Activated naive CD8-positive, alpha-beta T cell (primary cell): ENCODE data around the gene DAND5.

ENCODE experiments used
- H3K27ac Mint-ChIP-seq: one replicate; pipeline ENCODE4 v1.8.0; 2021; ENCODE audit warnings: mixed read lengths
- H3K27me3 Mint-ChIP-seq: one replicate; pipeline ENCODE4 v1.8.0; 2021; ENCODE audit warnings: mixed read lengths
- H3K36me3 Mint-ChIP-seq: one replicate; pipeline ENCODE4 v1.8.0; 2021; ENCODE audit warnings: mixed read lengths
- H3K4me1 Mint-ChIP-seq: one replicate; pipeline ENCODE4 v1.8.0; 2021; ENCODE audit warnings: low read depth, mixed read lengths
- H3K4me3 Mint-ChIP-seq: one replicate; pipeline ENCODE4 v1.8.0; 2021; ENCODE audit warnings: mild to moderate bottlenecking, mixed read lengths
- H3K9me3 Mint-ChIP-seq: one replicate; pipeline ENCODE4 v1.8.0; 2021; ENCODE audit warnings: low read depth, mixed read lengths

Gene DAND5

GRCh38 chr19:12990853-12991252 is 21.5 kb downstream of the DAND5 start:
- H3K4me1 Mint-ChIP-seq: peaks cover 8% of the 10 kb centered on the region

GRCh38 chr19:12991296-12991695 is 21.9 kb downstream of the DAND5 start:
- Mint-ChIP-seq H3K9me3 (no peaks in the 10 kb centered on the region), H3K27me3 (peaks cover 1% of the 10 kb centered on the region), H3K4me1 (peaks cover 8% of the 10 kb centered on the region), H3K4me3 (no peak overlapping the region), H3K36me3 (no peaks in the 10 kb centered on the region), H3K27ac (no peak overlapping the region)

More at GRCh38 chr19:12990853-12991252, 21.5 kb downstream of the DAND5 start:
- H3K27me3 Mint-ChIP-seq: peaks cover 1% of the 10 kb centered on the region
- H3K4me3 Mint-ChIP-seq: no peak overlapping the region
- H3K9me3 Mint-ChIP-seq: no peaks in the 10 kb centered on the region
- no peak overlapping the region for H3K27ac Mint-ChIP-seq
- H3K36me3 Mint-ChIP-seq: no peaks in the 10 kb centered on the region

- no peak overlapping the region for H3K27ac Mint-ChIP-seq
- H3K9me3 Mint-ChIP-seq: no peaks in the 10 kb centered on the region
- H3K27me3 Mint-ChIP-seq: no peaks in the 10 kb centered on the region
- H3K4me3 Mint-ChIP-seq: no peak overlapping the region
- H3K4me1 Mint-ChIP-seq: peaks cover 10% of the 10 kb centered on the region
- no peaks in the 10 kb centered on the region for H3K36me3 Mint-ChIP-seq
These were observed 23.4 kb downstream of the DAND5 start for GRCh38 chr19:12992729-12993128.

GRCh38 chr19:12993562-12993961 is 24.2 kb downstream of the DAND5 start:
- H3K27me3 Mint-ChIP-seq: no peaks in the 10 kb centered on the region
- H3K4me1 Mint-ChIP-seq: peaks cover 10% of the 10 kb centered on the region
- peak overlapping the region; percentile 42 for H3K4me3 Mint-ChIP-seq
- H3K9me3 Mint-ChIP-seq: no peaks in the 10 kb centered on the region
- no peak overlapping the region for H3K27ac Mint-ChIP-seq
- no peaks in the 10 kb centered on the region for H3K36me3 Mint-ChIP-seq

- H3K4me1 Mint-ChIP-seq: peaks cover 10% of the 10 kb centered on the region
- H3K36me3 Mint-ChIP-seq: peaks cover 3% of the 10 kb centered on the region
- H3K27ac Mint-ChIP-seq: peak within 1 kb of the TSS; percentile 93
- peak within 1 kb of the TSS; percentile 93 for H3K4me3 Mint-ChIP-seq
- H3K27me3 Mint-ChIP-seq: no peaks in the 10 kb centered on the region
- H3K9me3 Mint-ChIP-seq: no peaks in the 10 kb centered on the region
These were observed 25.6 kb downstream of the DAND5 start, which contains the start of gene NFIX for GRCh38 chr19:12994701-12995595. TSS of gene NFIX (plus strand) at chr19:12995475. CDS start at chr19:12995838, 363 bp downstream.

- H3K4me3 Mint-ChIP-seq: peak overlapping the region; percentile 84
- H3K27me3 Mint-ChIP-seq: no peaks in the 10 kb centered on the region
- peaks cover 10% of the 10 kb centered on the region for H3K4me1 Mint-ChIP-seq
- H3K36me3 Mint-ChIP-seq: peaks cover 3% of the 10 kb centered on the region
- H3K27ac Mint-ChIP-seq: no peak overlapping the region
- H3K9me3 Mint-ChIP-seq: no peaks in the 10 kb centered on the region
These were observed 26.4 kb downstream of the DAND5 start for GRCh38 chr19:12995596-12996405.

GRCh38 chr19:12996406-12997094 is 27.2 kb downstream of the DAND5 start:
- no peaks in the 10 kb centered on the region for H3K9me3 Mint-ChIP-seq

GRCh38 chr19:12997179-12997966 is 28.0 kb downstream of the DAND5 start:
- Mint-ChIP-seq H3K4me3 (peak overlapping the region; percentile 77), H3K27me3 (no peaks in the 10 kb centered on the region), H3K27ac (peak overlapping the region; percentile 38), H3K4me1 (peaks cover 8% of the 10 kb centered on the region), H3K9me3 (no peaks in the 10 kb centered on the region), H3K36me3 (peaks cover 3% of the 10 kb centered on the region)

More at GRCh38 chr19:12996406-12997094, 27.2 kb downstream of the DAND5 start:
- Mint-ChIP-seq H3K4me1 (peaks cover 8% of the 10 kb centered on the region), H3K36me3 (peaks cover 3% of the 10 kb centered on the region), H3K27me3 (no peaks in the 10 kb centered on the region), H3K27ac (peak overlapping the region; percentile 58), H3K4me3 (peak overlapping the region; percentile 77)

- Mint-ChIP-seq H3K9me3 (no peaks in the 10 kb centered on the region), H3K27ac (no peak overlapping the region), H3K27me3 (no peaks in the 10 kb centered on the region), H3K4me3 (peak overlapping the region; percentile 66), H3K4me1 (peaks cover 8% of the 10 kb centered on the region), H3K36me3 (peaks cover 5% of the 10 kb centered on the region)
These were observed 28.9 kb downstream of the DAND5 start for GRCh38 chr19:12997967-12998940.

- Mint-ChIP-seq H3K4me1 (peaks cover 2% of the 10 kb centered on the region), H3K36me3 (peaks cover 5% of the 10 kb centered on the region), H3K4me3 (no peak overlapping the region), H3K9me3 (no peaks in the 10 kb centered on the region), H3K27ac (no peak overlapping the region), H3K27me3 (no peaks in the 10 kb centered on the region)
These were observed 31.8 kb downstream of the DAND5 start for GRCh38 chr19:13001166-13001501.

GRCh38 chr19:13001502-13002165 is 32.3 kb downstream of the DAND5 start:
- no peaks in the 10 kb centered on the region for H3K9me3 Mint-ChIP-seq
- H3K27me3 Mint-ChIP-seq: no peaks in the 10 kb centered on the region
- H3K4me1 Mint-ChIP-seq: peaks cover 2% of the 10 kb centered on the region
- H3K36me3 Mint-ChIP-seq: peaks cover 5% of the 10 kb centered on the region
- no peak overlapping the region for H3K4me3 Mint-ChIP-seq
- H3K27ac Mint-ChIP-seq: no peak overlapping the region

GRCh38 chr19:13002166-13002898 is 33.0 kb downstream of the DAND5 start:
- Mint-ChIP-seq H3K27ac (no peak overlapping the region), H3K4me3 (no peak overlapping the region), H3K27me3 (no peaks in the 10 kb centered on the region), H3K9me3 (no peaks in the 10 kb centered on the region), H3K4me1 (no peaks in the 10 kb centered on the region), H3K36me3 (peaks cover 5% of the 10 kb centered on the region)
